NCI-H2029 treated with DMSO at 0.1 percent for 48 hours (cell line): ENCODE measurements around the gene ANKS3.
A peak's percentile ranks its signal among the peaks of the same experiment; 100 is the strongest.

Experiments used
- DNase-seq: peaks from one replicate; lab custom pipeline; 2025; lab: John Stamatoyannopoulos, UW

The ANKS3 gene

DNA sequence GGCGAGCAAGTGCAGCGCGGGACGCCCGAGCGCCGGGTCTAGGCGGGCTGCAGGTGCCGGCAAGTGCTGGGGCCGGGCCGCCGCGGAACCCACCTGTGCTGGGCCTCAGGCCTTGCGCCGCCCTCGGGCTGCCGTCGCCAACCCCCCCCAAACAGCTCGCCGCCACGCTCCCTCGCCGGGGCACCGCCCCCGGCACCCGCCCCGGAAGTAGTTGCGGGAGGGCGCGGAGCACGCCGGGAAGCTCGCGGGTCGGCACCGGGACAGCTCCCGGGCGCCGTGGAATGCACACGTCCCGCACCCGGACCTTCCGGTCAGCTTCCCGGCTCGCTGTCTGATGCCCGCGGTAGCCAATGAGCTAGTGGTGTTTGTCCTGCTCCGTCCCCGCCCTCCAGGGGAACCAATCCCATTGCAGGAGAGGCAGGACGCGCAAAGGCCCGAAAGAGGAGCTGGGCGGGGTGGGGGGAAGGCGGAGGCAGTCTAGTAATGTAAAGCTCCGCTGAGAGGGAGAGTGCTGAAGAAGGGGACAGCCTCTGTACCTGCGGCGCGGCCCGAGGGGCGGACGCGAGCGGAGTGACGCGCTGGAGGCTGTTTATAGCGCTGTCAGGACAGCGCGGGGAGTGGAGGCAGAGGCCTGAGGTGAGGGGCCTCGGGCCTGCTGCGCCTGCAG, at the start of gene ANKS3, which contains the start of gene DNAAF8:
ANKS3 (minus strand) TSS at position 209 of the 667 bp plus-strand sequence. CDS start 4,122 bp downstream, outside the sequence.
DNAAF8 (plus strand) TSS at position 475 of the 667 bp plus-strand sequence. CDS start 1,978 bp downstream, outside the sequence.
- peak; percentile 82 for DNase-seq

DNA sequence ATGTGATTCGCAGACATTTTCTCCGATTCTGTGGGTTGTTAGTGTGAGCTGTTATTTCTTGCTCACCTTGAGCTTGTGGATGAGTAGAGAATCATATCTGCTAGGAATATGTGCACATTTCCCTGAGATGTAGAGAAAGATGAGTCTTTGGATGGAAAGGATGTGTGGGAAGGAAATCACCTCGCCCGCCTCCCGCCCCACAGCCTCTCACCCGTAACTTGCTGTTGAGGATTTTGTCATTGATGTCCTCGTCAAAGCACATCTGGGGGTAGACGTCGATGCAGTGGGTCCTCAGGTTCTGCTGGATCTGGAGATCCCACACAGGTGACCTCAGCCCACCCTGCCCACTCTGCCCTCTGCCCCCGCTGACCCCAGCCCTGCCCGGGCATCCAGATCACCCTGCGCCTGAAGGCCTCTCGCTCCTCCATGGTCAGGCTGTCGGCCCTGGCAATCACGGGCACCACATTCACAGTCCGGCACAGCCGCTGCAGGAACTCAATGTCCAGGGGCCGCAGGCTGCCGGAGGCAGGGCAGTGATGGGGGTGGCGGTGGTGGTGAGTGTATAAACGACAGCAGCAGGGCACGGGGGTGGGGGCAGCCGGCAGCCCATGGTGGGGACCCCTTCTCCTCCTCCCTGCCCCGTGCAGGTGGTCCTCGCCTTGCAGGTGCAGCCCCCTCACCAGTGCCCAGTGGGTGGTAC, 49.3 kb upstream of the ANKS3 start:
- no peak for DNase-seq

DNA sequence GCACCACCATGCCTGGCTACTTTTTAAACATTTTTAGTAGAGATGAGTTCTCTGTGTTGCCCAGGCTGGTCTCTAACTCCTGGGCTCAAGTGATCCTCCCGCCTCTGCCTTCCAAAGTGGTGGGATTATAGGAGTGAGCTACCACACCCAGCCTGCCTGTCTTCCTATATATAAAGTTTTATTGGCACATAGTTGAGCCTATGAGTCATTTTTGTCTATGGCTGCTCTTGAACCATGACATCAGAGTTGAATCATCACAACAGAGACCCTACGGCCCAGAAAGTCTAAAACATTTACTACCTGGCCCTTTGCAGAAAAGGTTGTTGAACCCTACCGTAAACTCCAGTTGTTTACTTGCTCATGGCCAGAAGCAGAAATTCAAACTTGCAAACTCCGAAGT, 46.2 kb upstream of the ANKS3 start:
- no peak for DNase-seq

DNA sequence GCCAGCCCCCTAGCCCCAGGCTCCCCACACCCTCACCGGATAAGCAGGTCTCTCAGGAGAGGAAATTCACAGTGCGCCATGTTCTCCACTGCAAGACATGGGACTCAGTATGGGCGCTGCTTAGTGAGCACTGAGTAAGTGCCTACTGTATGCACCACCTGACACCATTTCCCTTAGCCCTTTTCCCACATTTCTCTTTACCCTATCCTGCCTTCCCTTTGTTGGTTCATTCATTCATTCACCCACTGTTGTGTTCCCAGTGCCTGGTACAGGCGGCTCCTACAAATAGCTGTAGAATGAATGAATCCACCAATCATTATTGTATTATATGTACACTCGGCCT, 44.0 kb upstream of the ANKS3 start:
- DNase-seq, result no peak

GRCh38 chr16:4777339-4778049, 43.4 kb upstream of the ANKS3 start:
- no peak for DNase-seq

DNA sequence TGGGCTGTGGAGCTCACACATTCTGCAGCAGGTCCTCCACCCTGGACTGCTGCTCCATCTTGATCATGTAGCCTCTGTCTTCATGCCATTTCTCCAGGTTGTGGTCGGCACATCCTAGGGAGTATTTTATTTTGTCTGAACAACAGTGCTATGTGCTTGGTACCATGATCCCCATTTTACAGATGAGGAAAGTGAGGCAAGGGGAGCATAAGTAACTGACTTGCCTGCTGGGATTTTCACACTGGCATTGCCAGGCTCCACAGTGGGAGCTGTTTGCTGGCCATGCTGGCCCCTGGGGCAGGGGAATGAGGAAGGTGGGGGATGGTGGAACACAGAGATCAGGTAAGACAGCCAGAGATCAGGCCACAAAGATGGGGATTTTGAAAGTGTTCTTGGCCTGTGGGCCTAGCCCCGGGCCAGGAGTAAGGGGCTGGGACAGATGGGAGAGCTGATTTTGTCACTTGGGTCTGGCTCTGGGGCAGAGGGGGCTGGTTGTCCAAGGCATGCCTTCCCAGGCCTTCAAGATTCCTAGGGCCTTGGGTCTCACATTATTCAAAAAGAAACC, 42.2 kb upstream of the ANKS3 start:
- no peak for DNase-seq

DNA sequence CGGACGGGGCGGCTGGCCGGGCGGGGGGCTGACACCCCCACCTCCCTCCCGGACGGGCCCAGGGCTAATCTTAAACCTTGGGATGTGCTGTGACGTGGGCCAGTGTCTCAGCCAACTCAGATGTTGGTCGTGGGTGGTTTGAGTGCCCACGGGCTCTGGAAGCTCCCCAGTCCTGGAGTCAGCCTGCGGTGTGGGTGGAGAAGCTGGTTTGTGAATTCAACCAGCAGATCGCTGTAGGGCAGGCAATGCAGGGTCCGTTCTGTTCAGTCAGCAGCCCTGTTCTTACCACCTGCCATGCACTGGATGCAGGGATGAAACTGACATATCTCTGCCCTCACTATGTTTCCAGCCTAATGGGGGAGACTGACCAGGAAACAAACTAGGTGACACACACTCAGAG, 40.9 kb upstream of the ANKS3 start:
- no peak for DNase-seq

- DNase-seq, result no peak
These were observed 38.3 kb upstream of the ANKS3 start for GRCh38 chr16:4772351-4772750.

DNA sequence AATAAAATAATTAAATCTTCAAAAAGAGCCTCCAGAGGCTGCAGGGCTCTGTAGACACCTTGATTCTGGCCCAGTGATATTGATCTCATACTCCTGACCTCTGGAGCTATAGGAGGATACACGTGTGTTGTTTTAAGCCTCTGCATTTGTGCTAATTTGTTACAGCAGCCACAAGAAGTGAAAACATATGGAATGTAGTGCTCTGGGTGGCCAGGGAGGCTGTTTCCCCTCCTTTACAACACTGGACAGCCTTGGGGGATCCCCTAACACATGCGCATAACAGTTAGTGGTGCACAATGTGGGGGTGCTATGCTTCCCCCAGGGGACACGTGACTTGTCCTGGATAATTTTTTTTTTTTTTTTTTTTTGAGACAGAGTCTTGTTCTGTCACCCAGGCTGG, 37.6 kb upstream of the ANKS3 start:
- no peak for DNase-seq

DNA sequence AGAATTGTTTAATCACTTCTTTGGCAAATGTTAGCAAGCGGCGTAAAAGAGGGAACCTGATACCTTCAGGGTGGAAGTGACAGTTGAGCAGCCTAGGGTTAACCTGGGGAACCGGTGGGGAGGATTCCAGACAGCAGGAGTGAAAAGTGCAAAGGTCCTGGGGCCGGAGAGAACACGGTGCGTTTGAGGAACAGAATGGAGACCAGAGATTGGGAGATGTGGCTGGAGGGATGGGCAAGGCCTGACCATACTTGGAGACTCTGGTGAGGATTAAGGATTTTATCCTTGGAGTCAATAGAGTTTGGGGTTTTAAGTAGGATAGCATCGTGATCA, 35.2 kb upstream of the ANKS3 start:
- DNase-seq, result no peak

DNA sequence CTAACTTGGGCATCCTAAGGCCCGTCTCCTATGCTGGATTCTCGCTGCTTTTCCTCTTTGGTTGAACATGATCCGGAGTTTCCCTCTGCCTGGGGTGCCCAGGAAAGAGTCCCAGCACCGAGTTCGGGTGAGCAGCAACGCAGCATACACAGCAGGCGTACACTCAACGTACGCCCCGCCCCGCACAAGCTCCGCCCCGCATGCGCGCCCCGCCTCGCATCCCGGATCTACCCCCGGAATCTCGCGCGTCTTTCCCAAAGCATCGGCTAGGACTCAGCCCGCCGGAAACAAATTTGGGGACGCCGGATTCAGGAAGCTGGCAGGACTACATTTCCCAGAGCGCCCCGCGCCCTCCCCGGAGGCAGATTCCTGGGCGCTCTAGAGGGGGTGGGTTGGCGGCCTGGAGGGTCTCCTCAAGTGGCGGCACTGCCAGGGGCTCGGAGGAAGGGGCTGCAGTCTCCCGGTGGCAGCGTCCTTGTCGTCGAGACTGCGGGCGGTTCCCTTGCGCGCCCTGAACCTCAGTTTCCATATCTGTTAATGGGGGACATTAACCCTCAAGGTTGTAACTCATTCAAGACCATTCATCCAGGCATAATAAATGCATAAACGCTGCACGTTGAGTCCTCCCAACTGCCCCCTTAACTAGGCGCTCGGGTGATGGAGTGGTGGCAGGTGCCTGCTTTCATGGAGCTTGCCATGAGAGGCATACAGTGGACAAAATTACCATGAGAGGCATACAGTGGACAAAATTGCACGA, 34.7 kb upstream of the ANKS3 start:
- DNase-seq, result peak; percentile 72

DNA sequence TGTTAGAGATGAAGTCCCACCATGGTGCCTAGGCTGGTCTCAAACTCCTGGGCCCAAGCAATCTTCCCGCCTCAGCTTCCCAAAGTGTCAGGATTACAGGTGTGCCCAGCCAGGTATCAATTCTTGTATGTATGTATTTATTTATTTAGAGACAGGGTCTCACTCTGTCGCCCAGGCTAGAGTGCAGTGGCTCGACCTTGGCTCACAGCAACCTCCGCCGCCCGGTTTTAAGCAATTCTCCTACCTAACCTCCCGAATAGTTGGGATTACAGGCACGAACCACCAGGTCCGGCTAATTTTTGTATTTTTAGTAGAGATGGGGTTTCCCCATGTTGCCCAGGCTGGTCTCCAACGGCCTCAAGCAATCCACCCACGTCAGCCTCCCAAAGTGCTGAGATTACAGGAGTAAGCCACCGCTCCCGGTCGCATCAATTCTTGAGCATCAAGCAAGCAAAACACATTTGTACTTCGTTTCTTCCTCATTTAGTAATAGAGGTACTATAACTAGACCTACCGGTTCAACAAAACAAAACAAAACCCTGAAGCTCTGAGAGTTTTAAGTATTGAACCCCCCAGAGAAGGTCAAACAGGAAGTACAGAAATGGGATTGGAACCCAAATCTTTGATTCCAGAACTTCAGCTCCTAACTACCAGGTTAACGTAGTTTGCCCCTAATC, 33.9 kb upstream of the ANKS3 start:
- DNase-seq, result no peak

GRCh38 chr16:4766875-4767628, 33.0 kb upstream of the ANKS3 start, which contains the start of gene ZNF500:
Gene ZNF500 (minus strand): TSS chr16:4767162. CDS start chr16:4765978, 1,184 bp downstream.
- peak; percentile 66 for DNase-seq

- DNase-seq, result no peak
These were observed 31.7 kb upstream of the ANKS3 start for GRCh38 chr16:4765511-4766474.

GRCh38 chr16:4763791-4764190, 29.7 kb upstream of the ANKS3 start:
- no peak for DNase-seq

- no peak for DNase-seq
These were observed 28.1 kb upstream of the ANKS3 start for GRCh38 chr16:4762205-4762604.

GRCh38 chr16:4760221-4760910, 26.3 kb upstream of the ANKS3 start:
- DNase-seq, result no peak

DNA sequence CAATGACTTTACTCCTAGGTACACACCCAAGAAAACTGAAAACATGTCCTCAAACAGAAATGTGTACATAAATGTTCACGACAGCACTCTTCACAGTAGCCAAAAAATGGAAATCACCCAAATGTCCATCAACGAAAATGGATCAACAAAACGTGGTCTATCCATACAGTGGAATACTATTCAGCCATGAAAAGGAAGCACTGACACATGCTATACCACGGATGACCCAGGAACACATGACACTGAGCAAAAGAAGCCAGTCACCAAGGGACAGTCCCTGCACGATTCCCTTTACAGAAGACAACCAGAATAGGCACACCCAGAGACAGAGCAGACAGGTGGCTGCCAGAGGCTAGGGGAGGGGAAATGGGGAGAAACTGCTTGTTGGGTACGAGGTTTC, 21.6 kb upstream of the ANKS3 start:
- no peak for DNase-seq

DNA sequence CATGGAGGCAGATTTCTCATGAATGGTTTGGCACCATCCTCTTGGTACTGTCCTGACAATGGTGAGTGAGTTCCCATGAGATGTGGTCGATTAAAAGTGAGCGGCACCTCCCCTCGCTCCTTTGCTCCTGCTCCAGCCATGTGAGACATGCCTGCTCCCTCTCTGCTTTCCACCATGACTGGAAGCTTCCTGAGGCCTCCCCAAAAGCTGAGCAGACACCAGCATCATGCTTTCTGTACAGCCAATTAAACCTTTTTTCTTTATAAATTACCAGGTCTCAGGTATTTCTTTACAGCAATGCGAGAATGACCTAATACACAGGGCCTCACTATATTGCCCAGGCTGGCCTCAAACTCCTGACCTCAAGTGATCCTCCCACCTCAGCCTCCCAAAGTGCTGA, 20.8 kb upstream of the ANKS3 start:
- DNase-seq, result no peak
